NCI-H82 (cell line): ENCODE measurements around the gene REEP3.
A peak's percentile ranks its signal among the peaks of the same experiment; 100 is the strongest.
"Not testable (repeated sequence)": the region's sequence is repeated elsewhere in the genome, so short reads cannot be mapped to it uniquely, and the experiment has no call there.

ENCODE experiments used
- DNase-seq: peaks from one replicate; lab custom pipeline; 2025; lab: John Stamatoyannopoulos, UW

Gene REEP3

GRCh38 chr10:63630085-63630930, 109.1 kb downstream of the REEP3 start:
- peak; percentile 91 for DNase-seq

GRCh38 chr10:63630931-63631680, 109.9 kb downstream of the REEP3 start:
- no peak for DNase-seq

- no peak for DNase-seq
These were observed 110.8 kb downstream of the REEP3 start for GRCh38 chr10:63631991-63632390.

- peak; percentile 58 for DNase-seq
These were observed 112.7 kb downstream of the REEP3 start for GRCh38 chr10:63633677-63634487.

- DNase-seq: no peak
These were observed 113.4 kb downstream of the REEP3 start for GRCh38 chr10:63634488-63635065.

GRCh38 chr10:63636812-63637211, 115.6 kb downstream of the REEP3 start:
- DNase-seq: no peak

GRCh38 chr10:63637901-63638327, 116.7 kb downstream of the REEP3 start:
- DNase-seq: peak; percentile 3

- DNase-seq: no peak
These were observed 120.2 kb downstream of the REEP3 start for GRCh38 chr10:63641366-63641765.

- DNase-seq: no peak
These were observed 120.6 kb downstream of the REEP3 start for GRCh38 chr10:63641799-63642198.

- DNase-seq: no peak
These were observed 121.6 kb downstream of the REEP3 start for GRCh38 chr10:63642808-63643207.

GRCh38 chr10:63644418-63645142, 123.4 kb downstream of the REEP3 start:
- no peak for DNase-seq

GRCh38 chr10:63645195-63645594, 124.0 kb downstream of the REEP3 start:
- no peak for DNase-seq

GRCh38 chr10:63646491-63646890, 125.3 kb downstream of the REEP3 start:
- DNase-seq: no peak

GRCh38 chr10:63651864-63652263, 130.7 kb downstream of the REEP3 start:
- peak; percentile 52 for DNase-seq

GRCh38 chr10:63653747-63654146, 132.5 kb downstream of the REEP3 start:
- DNase-seq: peak; percentile 65

- no peak for DNase-seq
These were observed 136.6 kb downstream of the REEP3 start for GRCh38 chr10:63657761-63658160.

GRCh38 chr10:63660941-63661340, 139.7 kb downstream of the REEP3 start:
- DNase-seq: not testable (repeated sequence)

- DNase-seq: no peak
These were observed 140.1 kb downstream of the REEP3 start for GRCh38 chr10:63661347-63661746.

GRCh38 chr10:63664341-63664885, 143.2 kb downstream of the REEP3 start:
- peak; percentile 20 for DNase-seq

GRCh38 chr10:63665006-63665580, 143.9 kb downstream of the REEP3 start:
- peak; percentile 64 for DNase-seq
